ENCODE data around the gene SNED1. TPM values are rescaled to one million over a fixed set of nuclear protein-coding genes. Genes with fewer than 3 reads are reported as not detected.

Gene SNED1
- 1 to 10 TPM in 1 of 2 donors, under 1 TPM in 1; 0.36 to 4.1 TPM for total RNA-seq

DNA sequence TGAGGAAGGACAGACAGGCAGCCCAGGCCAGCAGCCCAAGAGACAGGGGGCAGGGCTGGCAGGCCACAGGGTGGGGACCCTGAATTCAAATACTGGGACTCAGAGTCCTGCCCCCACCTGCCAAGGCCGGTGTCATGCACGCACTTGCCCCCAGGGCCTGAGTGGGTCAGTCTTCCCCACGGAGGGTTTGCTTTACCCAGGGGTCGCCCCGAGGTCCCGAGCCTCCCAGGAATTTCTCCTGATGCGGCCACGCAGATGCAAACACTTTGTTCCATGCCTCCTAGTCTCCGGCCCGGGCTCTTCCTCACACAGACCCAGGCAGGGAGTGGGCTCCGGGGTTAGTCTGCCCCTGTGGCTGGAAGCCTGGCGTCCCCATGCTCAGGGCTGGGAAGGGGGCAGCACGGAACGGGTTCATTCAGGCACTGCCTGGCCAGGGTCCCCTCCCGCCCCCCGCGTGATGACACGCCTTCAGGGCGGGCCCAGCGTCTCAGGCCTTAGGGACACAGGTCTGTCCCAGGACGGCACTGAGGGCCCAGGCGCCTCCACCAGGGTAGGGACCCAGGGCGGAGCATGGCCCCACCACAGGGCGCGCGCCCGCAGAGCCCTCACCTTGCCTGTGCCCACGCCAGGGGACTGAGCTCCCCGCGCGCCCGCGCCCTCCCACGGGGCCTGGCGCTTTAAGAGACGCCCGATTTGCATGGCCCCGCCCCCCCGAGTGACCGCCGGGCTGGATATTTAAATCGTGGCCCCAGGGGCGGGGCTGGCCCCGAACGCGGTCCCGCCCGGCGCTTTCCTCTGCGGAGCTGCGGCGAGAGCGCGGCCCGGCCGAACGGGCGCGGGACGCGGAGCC lies at the start of gene SNED1:
SNED1 (plus strand) TSS at position 763 of the 850 bp plus-strand sequence. CDS start 220 bp downstream, outside the sequence.
- Mint-ChIP-seq H3K27ac (no peak within 1 kb of the TSS), H3K36me3 (ENCODE audit: insufficient read depth in 2 of 2) (peaks cover 0 to 2% of the 10 kb centered on the region in 2 donors), H3K4me1 (ENCODE audit: low read depth) (peaks cover 6% of the 10 kb centered on the region), H3K27me3 (ENCODE audit: low read depth) (peaks cover 21% of the 10 kb centered on the region), H3K9me3 (peaks cover under 1 to 1% of the 10 kb centered on the region in 2 donors), H3K4me3 (peak within 1 kb of the TSS; percentile 60 to 62)
- DNase-seq (peak; percentile 68 to 76), ATAC-seq (replicated peaks in 1 of 2) (peak; percentile 80 to 82)

DNA sequence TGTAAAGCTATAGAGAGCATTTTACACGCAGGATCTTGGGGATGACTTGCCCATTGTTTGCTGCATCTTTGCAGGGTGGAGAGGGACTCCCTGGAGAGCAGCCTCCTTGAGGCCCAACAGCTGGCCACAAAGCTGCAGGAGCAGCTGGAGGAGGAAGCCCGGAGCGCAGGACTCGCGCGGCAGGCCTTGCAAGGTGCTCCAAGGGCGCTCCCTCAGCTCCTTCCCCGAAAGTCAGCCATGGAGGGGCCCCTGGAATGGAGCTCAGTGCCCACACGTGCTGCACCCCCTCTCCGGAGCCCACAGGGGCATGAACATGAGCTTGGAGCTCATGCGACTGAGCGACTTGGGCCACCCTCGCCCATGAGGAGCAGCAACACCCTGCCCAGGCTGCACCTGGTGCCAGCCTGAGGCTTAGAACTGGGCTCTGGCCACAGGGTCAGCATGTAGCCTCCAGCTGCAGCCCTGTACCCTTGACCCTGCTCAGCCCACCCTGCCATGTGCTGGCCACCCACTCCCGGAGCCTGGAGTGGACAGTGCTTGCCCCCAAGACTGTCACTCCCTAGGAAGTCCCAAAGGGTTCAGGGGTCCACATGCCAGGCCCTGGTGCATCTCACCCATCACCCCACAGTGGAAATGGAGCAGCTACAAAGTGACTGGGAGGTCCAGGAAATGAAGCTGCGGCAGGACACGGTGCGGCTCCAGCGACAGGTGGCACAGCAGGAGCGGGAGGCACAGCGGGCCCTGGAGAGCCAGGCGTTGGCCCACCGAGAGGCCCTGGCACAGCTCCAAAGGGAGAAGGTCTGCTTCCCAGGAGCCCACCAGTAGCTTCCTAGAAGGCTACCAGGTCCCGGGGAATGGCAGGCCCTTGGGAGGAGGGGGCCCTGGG lies 49.3 kb upstream of the SNED1 start:
- DNase-seq (no peak), ATAC-seq (replicated peaks in 1 of 2) (no peak)
- no peaks in the 10 kb centered on the region for H3K27me3 Mint-ChIP-seq (ENCODE audit: low read depth)
- no peaks in the 10 kb centered on the region for H3K4me1 Mint-ChIP-seq (ENCODE audit: low read depth)
- H3K4me3 Mint-ChIP-seq = no peak overlapping the region
- no peaks in the 10 kb centered on the region for H3K36me3 Mint-ChIP-seq (ENCODE audit: insufficient read depth in 2 of 2)
- H3K9me3 Mint-ChIP-seq = no peaks in the 10 kb centered on the region
- no peak overlapping the region for H3K27ac Mint-ChIP-seq

DNA sequence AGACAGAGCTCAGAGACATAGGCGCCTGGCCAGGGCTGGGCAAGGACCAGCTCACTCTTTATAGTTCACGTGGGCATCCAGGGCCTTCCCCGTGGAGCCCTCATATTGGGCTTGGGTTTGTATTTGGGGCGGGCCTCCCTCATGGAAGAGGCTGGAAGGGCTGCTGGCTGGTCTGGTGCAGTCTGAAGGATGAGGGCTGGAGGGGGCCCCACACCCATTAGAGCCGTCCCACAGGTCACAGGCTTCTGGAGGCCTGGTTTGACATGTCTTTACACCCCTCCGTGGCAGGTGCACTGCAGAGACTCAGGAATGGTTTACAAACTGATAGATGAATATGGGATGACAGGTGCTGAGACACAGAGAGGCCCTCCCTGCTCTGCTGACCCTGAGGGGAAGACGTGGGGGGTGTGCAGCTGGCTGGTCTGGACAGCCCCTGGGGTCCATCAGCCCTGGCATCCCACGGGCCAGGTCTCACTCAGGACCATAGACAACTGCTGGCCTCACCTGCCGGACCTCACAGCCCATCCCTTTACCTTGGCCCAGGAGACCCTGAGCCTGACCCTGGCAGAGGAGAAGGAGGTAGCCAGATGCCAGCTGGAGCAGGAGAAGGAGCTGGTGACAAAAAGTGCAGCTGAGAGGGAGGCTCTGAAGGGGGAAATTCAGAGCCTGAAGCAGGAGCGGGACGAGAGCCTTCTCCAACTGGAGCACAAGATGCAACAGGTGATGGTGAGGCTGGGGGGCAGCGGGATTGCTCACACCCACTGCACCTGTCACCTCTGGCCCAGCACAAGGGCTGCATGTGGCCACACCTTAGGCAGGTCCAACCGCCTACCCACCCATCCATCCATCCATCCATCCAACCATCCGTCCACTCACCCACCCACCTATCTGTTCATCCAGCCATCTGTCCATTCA lies 48.4 kb upstream of the SNED1 start:
- ATAC-seq (replicated peaks in 1 of 2) (no peak), DNase-seq (no peak)
- Mint-ChIP-seq H3K4me1 (ENCODE audit: low read depth) (no peaks in the 10 kb centered on the region), H3K36me3 (ENCODE audit: insufficient read depth in 2 of 2) (no peaks in the 10 kb centered on the region), H3K27me3 (ENCODE audit: low read depth) (no peaks in the 10 kb centered on the region), H3K4me3 (no peak overlapping the region), H3K9me3 (no peaks in the 10 kb centered on the region), H3K27ac (no peak overlapping the region)

- ATAC-seq (replicated peaks in 1 of 2) (no peak), DNase-seq (no peak)
- Mint-ChIP-seq H3K36me3 (ENCODE audit: insufficient read depth in 2 of 2) (no peaks in the 10 kb centered on the region), H3K9me3 (no peaks in the 10 kb centered on the region), H3K4me3 (no peak overlapping the region), H3K4me1 (ENCODE audit: low read depth) (no peaks in the 10 kb centered on the region), H3K27ac (no peak overlapping the region), H3K27me3 (ENCODE audit: low read depth) (no peaks in the 10 kb centered on the region)
These were observed 47.3 kb upstream of the SNED1 start for GRCh38 chr2:240951045-240951594.

GRCh38 chr2:240952496-240953246 lies 45.7 kb upstream of the SNED1 start:
- H3K9me3 Mint-ChIP-seq = no peaks in the 10 kb centered on the region
- H3K36me3 Mint-ChIP-seq (ENCODE audit: insufficient read depth in 2 of 2) = no peaks in the 10 kb centered on the region
- H3K4me1 Mint-ChIP-seq (ENCODE audit: low read depth) = no peaks in the 10 kb centered on the region
- ATAC-seq (replicated peaks in 1 of 2) = no peak
- no peak for DNase-seq
- no peaks in the 10 kb centered on the region for H3K27me3 Mint-ChIP-seq (ENCODE audit: low read depth)
- H3K27ac Mint-ChIP-seq = no peak overlapping the region
- H3K4me3 Mint-ChIP-seq = no peak overlapping the region

GRCh38 chr2:240953426-240954410 lies 44.7 kb upstream of the SNED1 start:
- no peaks in the 10 kb centered on the region for H3K4me1 Mint-ChIP-seq (ENCODE audit: low read depth)
- no peaks in the 10 kb centered on the region for H3K27me3 Mint-ChIP-seq (ENCODE audit: low read depth)
- H3K4me3 Mint-ChIP-seq = no peak overlapping the region
- H3K27ac Mint-ChIP-seq = no peak overlapping the region
- no peaks in the 10 kb centered on the region for H3K9me3 Mint-ChIP-seq
- H3K36me3 Mint-ChIP-seq (ENCODE audit: insufficient read depth in 2 of 2) = no peaks in the 10 kb centered on the region
- DNase-seq (no peak), ATAC-seq (replicated peaks in 1 of 2) (no peak)

- DNase-seq (no peak), ATAC-seq (replicated peaks in 1 of 2) (no peak)
- H3K9me3 Mint-ChIP-seq = no peaks in the 10 kb centered on the region
- no peak overlapping the region for H3K4me3 Mint-ChIP-seq
- no peaks in the 10 kb centered on the region for H3K4me1 Mint-ChIP-seq (ENCODE audit: low read depth)
- no peaks in the 10 kb centered on the region for H3K36me3 Mint-ChIP-seq (ENCODE audit: insufficient read depth in 2 of 2)
- no peaks in the 10 kb centered on the region for H3K27me3 Mint-ChIP-seq (ENCODE audit: low read depth)
- no peak overlapping the region for H3K27ac Mint-ChIP-seq
These were observed 43.7 kb upstream of the SNED1 start for GRCh38 chr2:240954436-240955305.

DNA sequence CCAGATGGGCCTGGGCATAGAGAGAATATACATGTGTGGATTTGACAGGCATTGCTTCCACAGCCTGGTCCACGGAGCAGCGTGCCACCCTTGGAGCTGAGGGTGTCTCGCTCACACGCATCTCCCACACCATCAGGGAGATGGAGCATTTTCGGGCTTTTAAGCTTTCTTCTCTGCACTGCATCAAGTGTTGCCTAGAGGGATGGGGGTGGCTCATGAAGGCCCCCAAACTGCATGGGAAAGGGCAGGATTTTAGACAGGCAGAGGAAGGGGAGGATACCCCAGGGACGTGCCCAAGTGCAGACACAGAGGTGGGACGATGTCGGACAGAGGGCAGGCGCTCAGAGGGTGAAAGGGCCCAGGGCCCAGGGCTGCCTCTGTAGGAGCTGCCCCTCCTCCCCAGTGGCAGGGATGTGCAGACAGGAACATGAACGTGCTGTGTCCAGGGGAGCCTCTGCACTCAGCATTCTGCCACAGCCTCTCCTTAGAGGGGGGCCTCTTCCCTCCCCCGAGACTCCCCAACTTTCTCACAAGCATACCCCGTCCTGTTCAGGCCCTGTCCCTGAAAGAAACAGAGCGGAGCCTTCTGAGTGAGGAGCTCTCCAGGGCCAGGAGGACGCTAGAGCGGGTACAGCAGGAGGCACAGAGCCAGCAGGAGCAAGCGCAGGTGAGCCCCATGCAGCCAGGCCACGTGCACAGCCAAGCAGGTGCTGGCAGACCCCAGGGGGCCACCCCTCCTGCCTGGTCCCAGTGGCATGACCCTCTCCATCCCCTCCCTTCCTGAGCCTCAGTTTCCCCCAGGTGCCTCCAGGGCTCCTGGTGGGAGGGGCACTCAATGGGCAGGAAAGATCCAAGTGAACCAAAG lies 42.9 kb upstream of the SNED1 start:
- DNase-seq (no peak), ATAC-seq (replicated peaks in 1 of 2) (no peak)
- H3K27ac Mint-ChIP-seq = no peak overlapping the region
- H3K9me3 Mint-ChIP-seq = no peaks in the 10 kb centered on the region
- no peaks in the 10 kb centered on the region for H3K27me3 Mint-ChIP-seq (ENCODE audit: low read depth)
- H3K4me3 Mint-ChIP-seq = no peak overlapping the region
- no peaks in the 10 kb centered on the region for H3K36me3 Mint-ChIP-seq (ENCODE audit: insufficient read depth in 2 of 2)
- no peaks in the 10 kb centered on the region for H3K4me1 Mint-ChIP-seq (ENCODE audit: low read depth)

DNA sequence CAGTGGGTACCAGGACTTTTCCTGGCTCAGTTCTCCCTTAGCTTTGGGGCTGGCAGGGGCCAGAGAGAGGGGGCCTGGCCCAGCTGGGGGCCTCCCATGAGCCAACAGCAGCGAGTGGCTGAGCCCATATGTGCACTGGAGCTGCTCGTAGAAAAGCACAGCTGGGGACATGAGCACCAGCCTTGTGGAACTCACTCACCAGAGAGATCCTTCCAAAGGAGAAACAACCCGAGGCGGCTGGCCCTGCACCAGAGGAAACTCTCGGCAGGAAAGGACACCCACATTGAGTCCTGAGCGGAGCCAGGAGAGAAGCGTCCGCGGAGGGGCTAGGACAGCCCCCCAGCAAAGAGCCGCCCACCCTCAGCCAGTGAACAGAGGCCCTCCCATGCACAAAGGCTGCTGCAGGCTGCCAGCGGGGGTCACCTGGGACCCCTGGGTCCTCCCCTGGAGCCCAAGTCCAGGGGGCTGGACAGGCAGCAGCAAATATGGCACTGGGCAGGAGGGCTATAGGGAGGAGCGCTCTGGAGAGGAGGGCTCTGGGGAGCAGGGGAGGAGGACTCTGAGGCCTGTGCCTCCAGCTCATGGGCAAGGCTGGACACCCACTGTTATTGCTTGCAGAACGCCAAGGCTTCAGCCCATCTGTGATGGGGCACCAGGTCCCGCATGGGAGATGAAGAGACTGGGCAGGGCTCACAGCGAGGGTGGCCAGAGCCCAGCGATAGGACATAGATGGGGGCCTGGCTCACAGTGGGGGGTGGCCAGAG lies 42.1 kb upstream of the SNED1 start:
- Mint-ChIP-seq H3K9me3 (no peaks in the 10 kb centered on the region), H3K36me3 (ENCODE audit: insufficient read depth in 2 of 2) (no peaks in the 10 kb centered on the region), H3K27me3 (ENCODE audit: low read depth) (no peaks in the 10 kb centered on the region), H3K4me3 (no peak overlapping the region), H3K27ac (no peak overlapping the region), H3K4me1 (ENCODE audit: low read depth) (no peaks in the 10 kb centered on the region)
- ATAC-seq (replicated peaks in 1 of 2) (no peak), DNase-seq (no peak)

Measured in activated T-cell treated with anti-CD3 and anti-CD28 coated beads, Interleukin-2, amount 50 U/mL, for 72 hours (primary cell).